HepG2 (cell line): ENCODE measurements around the gene ERP44. TPM values are rescaled to one million over a fixed set of nuclear protein-coding genes. Genes with fewer than 3 reads are reported as not detected.
A peak's percentile ranks its signal among the peaks of the same experiment; 100 is the strongest.

ENCODE experiments used
- MAFF ChIP-seq: IDR thresholded peaks from 2 replicates; pipeline ENCODE4 v1.6.1; 2011; ENCODE audit warnings: low read depth, low read length, improper control_type of control experiment
- ZNF333 ChIP-seq: sonication (generic); formaldehyde crosslinking; IDR thresholded peaks from 2 replicates; pipeline ENCODE4 v1.4.0; 2020; ENCODE audit warnings: mild to moderate bottlenecking, missing genetic modification reagents, borderline replicate concordance
- ZNF567 ChIP-seq: sonication (generic); formaldehyde crosslinking; IDR thresholded peaks from 2 replicates; pipeline ENCODE4 v1.8.1; 2023; ENCODE audit warnings: mild to moderate bottlenecking, missing genetic modification reagents, borderline replicate concordance
- ZNF572 ChIP-seq: sonication (generic); formaldehyde crosslinking; IDR thresholded peaks from 2 replicates; pipeline ENCODE4 v1.5.1; 2020; ENCODE audit warnings: mild to moderate bottlenecking, missing genetic modification reagents
- ZNF678 ChIP-seq: sonication (generic); formaldehyde crosslinking; IDR thresholded peaks from 2 replicates; pipeline ENCODE4 v1.4.0; 2020; ENCODE audit warnings: mild to moderate bottlenecking, missing genetic modification reagents
- ZNF839 ChIP-seq: sonication (generic); formaldehyde crosslinking; IDR thresholded peaks from 2 replicates; pipeline ENCODE4 v1.4.0; 2020; ENCODE audit warnings: missing genetic modification reagents, mild to moderate bottlenecking, borderline replicate concordance
- polyA plus RNA-seq, 8 experiments: library from polyadenylated mRNA; depleted of rRNA in 3 of 8; stranded (reverse) in 7 of 8; unstranded in 1 of 8; fragments of >200 nt; fragmentation: Illumina TruSeq in 4 of 8; extraction: Trizol in 4 of 8; gene quantifications; 2 replicates each; pipeline versions ENCODE4 v1.2.1 to v1.2.3, GENCODE V29; 2011 to 2016; ENCODE audit warnings: low read depth in 4 of 8, missing spikeins in 1 of 8, mixed read lengths in 1 of 8; ENCODE audit not compliant: insufficient read depth in 1 of 8
- total RNA-seq, 5 experiments: library from RNA; depleted of rRNA; stranded (reverse); fragments of >200 nt; fragmentation: Illumina TruSeq; extraction: Trizol; gene quantifications; 2 replicates each; pipeline ENCODE4 v1.2.3, GENCODE V29; 2016; ENCODE audit warnings: low read depth in 1 of 5
- TF ChIP-seq, protein P1 (sequence below): sonication (generic); formaldehyde crosslinking; IDR thresholded peaks from 2 replicates; pipeline ENCODE4 v1.5.1; 2020; ENCODE audit warnings: mild to moderate bottlenecking, missing genetic modification reagents, borderline replicate concordance
- TF ChIP-seq, protein P2 (sequence below): sonication (generic); formaldehyde crosslinking; IDR thresholded peaks from 2 replicates; pipeline ENCODE4 v1.5.0; 2020; ENCODE audit warnings: mild to moderate bottlenecking, missing genetic modification reagents
- TF ChIP-seq, protein P3 (sequence below): sonication (generic); formaldehyde crosslinking; IDR thresholded peaks from 2 replicates; pipeline ENCODE4 v1.8.0; 2022; ENCODE audit warnings: mild to moderate bottlenecking, missing genetic modification reagents, moderate library complexity
- TF ChIP-seq, protein P4 (sequence below): sonication (generic); formaldehyde crosslinking; conservative IDR thresholded peaks from 2 replicates; pipeline ENCODE4 v1.8.0; 2022; ENCODE audit warnings: mild to moderate bottlenecking, moderate library complexity, missing genetic modification reagents
- TF ChIP-seq, protein P5 (sequence below): sonication (generic); formaldehyde crosslinking; IDR thresholded peaks from 2 replicates; pipeline ENCODE4; 2020; ENCODE audit warnings: missing genetic modification reagents, mild to moderate bottlenecking, borderline replicate concordance
- TF ChIP-seq, protein P6 (sequence below): sonication (generic); formaldehyde crosslinking; IDR thresholded peaks from 2 replicates; pipeline ENCODE4 v1.4.0; 2020; ENCODE audit warnings: mild to moderate bottlenecking, missing genetic modification reagents

Gene ERP44
- total and polyA plus RNA-seq, 2 of the 13 experiments (the other 11 are each of a cell fraction or from before 2014, with no cell fraction given) = 8.9 to 13.8 TPM

DNA sequence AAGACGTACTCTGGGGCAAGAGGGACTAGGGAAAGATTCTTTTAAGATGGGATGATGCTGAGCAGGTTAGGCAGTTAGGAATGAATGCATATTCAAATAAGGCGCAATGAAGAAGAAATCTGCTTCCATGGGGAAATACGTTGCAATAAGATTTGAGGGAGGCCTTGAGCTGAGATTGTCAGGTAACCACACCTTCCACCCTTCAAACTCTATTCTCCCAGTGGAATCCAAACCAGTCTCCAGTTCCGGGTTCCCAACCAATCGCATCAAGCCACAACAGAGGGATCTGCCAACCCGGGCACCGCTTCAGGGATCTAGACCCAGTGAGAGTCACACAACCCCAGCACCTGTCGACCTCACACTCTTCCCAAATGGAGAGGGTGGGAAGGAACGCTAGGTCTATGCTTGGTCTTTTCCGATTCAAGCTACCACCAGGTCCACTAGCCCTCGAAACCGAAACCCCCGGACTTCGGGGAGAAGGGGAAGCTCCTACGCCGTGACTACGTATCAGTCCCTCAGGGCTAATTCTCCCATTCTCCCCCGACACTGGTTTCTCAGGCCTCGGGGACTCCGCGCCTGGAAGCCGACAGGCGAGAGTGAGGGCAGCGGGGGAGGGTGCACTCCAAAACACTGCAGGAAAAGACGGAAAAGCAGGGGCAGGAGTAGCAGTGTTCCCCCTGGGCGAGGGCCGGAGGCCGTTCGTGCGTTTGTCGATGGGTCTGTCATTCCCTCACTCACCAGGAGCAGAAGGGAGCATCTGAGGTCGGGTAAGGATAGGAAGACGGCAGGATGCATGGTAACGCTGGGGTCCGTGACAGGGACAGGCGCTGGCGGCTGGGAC lies 534 bp downstream of the ERP44 start (continued):
- TF ChIP-seq, protein P1, sequence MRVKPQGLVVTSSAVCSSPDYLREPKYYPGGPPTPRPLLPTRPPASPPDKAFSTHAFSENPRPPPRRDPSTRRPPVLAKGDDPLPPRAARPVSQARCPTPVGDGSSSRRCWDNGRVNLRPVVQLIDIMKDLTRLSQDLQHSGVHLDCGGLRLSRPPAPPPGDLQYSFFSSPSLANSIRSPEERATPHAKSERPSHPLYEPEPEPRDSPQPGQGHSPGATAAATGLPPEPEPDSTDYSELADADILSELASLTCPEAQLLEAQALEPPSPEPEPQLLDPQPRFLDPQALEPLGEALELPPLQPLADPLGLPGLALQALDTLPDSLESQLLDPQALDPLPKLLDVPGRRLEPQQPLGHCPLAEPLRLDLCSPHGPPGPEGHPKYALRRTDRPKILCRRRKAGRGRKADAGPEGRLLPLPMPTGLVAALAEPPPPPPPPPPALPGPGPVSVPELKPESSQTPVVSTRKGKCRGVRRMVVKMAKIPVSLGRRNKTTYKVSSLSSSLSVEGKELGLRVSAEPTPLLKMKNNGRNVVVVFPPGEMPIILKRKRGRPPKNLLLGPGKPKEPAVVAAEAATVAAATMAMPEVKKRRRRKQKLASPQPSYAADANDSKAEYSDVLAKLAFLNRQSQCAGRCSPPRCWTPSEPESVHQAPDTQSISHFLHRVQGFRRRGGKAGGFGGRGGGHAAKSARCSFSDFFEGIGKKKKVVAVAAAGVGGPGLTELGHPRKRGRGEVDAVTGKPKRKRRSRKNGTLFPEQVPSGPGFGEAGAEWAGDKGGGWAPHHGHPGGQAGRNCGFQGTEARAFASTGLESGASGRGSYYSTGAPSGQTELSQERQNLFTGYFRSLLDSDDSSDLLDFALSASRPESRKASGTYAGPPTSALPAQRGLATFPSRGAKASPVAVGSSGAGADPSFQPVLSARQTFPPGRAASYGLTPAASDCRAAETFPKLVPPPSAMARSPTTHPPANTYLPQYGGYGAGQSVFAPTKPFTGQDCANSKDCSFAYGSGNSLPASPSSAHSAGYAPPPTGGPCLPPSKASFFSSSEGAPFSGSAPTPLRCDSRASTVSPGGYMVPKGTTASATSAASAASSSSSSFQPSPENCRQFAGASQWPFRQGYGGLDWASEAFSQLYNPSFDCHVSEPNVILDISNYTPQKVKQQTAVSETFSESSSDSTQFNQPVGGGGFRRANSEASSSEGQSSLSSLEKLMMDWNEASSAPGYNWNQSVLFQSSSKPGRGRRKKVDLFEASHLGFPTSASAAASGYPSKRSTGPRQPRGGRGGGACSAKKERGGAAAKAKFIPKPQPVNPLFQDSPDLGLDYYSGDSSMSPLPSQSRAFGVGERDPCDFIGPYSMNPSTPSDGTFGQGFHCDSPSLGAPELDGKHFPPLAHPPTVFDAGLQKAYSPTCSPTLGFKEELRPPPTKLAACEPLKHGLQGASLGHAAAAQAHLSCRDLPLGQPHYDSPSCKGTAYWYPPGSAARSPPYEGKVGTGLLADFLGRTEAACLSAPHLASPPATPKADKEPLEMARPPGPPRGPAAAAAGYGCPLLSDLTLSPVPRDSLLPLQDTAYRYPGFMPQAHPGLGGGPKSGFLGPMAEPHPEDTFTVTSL (CRISPR knock-in tag) = no peak; the same call in 1 of the 2 replicates
- TF ChIP-seq ZNF678 (CRISPR knock-in tag) (0 out of 2 replicates have a peak, but pooled peaks have one; percentile 34), ZNF572 (CRISPR knock-in tag) (peak; percentile 91), MAFF (no peak), ZNF567 (no peak), ZNF839 (CRISPR knock-in tag) (no peak), ZNF333 (CRISPR knock-in tag) (no peak)
- TF ChIP-seq, protein P2, sequence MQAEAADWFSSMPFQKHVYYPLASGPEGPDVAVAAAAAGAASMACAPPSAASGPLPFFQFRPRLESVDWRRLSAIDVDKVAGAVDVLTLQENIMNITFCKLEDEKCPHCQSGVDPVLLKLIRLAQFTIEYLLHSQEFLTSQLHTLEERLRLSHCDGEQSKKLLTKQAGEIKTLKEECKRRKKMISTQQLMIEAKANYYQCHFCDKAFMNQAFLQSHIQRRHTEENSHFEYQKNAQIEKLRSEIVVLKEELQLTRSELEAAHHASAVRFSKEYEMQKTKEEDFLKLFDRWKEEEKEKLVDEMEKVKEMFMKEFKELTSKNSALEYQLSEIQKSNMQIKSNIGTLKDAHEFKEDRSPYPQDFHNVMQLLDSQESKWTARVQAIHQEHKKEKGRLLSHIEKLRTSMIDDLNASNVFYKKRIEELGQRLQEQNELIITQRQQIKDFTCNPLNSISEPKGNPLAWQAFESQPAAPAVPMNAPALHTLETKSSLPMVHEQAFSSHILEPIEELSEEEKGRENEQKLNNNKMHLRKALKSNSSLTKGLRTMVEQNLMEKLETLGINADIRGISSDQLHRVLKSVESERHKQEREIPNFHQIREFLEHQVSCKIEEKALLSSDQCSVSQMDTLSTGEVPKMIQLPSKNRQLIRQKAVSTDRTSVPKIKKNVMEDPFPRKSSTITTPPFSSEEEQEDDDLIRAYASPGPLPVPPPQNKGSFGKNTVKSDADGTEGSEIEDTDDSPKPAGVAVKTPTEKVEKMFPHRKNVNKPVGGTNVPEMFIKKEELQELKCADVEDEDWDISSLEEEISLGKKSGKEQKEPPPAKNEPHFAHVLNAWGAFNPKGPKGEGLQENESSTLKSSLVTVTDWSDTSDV = no peak
- TF ChIP-seq, protein P3, sequence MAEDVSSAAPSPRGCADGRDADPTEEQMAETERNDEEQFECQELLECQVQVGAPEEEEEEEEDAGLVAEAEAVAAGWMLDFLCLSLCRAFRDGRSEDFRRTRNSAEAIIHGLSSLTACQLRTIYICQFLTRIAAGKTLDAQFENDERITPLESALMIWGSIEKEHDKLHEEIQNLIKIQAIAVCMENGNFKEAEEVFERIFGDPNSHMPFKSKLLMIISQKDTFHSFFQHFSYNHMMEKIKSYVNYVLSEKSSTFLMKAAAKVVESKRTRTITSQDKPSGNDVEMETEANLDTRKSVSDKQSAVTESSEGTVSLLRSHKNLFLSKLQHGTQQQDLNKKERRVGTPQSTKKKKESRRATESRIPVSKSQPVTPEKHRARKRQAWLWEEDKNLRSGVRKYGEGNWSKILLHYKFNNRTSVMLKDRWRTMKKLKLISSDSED (CRISPR knock-in tag) = no peak
- TF ChIP-seq, protein P4, sequence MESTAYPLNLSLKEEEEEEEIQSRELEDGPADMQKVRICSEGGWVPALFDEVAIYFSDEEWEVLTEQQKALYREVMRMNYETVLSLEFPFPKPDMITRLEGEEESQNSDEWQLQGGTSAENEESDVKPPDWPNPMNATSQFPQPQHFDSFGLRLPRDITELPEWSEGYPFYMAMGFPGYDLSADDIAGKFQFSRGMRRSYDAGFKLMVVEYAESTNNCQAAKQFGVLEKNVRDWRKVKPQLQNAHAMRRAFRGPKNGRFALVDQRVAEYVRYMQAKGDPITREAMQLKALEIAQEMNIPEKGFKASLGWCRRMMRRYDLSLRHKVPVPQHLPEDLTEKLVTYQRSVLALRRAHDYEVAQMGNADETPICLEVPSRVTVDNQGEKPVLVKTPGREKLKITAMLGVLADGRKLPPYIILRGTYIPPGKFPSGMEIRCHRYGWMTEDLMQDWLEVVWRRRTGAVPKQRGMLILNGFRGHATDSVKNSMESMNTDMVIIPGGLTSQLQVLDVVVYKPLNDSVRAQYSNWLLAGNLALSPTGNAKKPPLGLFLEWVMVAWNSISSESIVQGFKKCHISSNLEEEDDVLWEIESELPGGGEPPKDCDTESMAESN = no peak; the same call in none of the 2 replicates
- TF ChIP-seq, protein P5, sequence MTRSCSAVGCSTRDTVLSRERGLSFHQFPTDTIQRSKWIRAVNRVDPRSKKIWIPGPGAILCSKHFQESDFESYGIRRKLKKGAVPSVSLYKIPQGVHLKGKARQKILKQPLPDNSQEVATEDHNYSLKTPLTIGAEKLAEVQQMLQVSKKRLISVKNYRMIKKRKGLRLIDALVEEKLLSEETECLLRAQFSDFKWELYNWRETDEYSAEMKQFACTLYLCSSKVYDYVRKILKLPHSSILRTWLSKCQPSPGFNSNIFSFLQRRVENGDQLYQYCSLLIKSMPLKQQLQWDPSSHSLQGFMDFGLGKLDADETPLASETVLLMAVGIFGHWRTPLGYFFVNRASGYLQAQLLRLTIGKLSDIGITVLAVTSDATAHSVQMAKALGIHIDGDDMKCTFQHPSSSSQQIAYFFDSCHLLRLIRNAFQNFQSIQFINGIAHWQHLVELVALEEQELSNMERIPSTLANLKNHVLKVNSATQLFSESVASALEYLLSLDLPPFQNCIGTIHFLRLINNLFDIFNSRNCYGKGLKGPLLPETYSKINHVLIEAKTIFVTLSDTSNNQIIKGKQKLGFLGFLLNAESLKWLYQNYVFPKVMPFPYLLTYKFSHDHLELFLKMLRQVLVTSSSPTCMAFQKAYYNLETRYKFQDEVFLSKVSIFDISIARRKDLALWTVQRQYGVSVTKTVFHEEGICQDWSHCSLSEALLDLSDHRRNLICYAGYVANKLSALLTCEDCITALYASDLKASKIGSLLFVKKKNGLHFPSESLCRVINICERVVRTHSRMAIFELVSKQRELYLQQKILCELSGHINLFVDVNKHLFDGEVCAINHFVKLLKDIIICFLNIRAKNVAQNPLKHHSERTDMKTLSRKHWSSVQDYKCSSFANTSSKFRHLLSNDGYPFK (CRISPR knock-in tag) = no peak
- TF ChIP-seq, protein P6, sequence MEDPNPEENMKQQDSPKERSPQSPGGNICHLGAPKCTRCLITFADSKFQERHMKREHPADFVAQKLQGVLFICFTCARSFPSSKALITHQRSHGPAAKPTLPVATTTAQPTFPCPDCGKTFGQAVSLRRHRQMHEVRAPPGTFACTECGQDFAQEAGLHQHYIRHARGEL = no peak
